H54 (cell line): Measurements from ENCODE around the gene ZNF157.
"Not testable (repeated sequence)": the region's sequence is repeated elsewhere in the genome, so short reads cannot be mapped to it uniquely, and the experiment has no call there.

Experiments used
- DNase-seq: peaks from one replicate; pipeline ENCODE4 v3.0.0; 2011; ENCODE audit warnings: low spot score, mixed read lengths; ENCODE audit not compliant: insufficient read length
- FAIRE-seq: peaks from 3 replicates; lab custom pipeline; 2011; peaks lifted over from hg19 to GRCh38; lab: Jason Lieb, UNC
- POLR2A ChIP-seq: IDR thresholded peaks from 2 replicates; pipeline ENCODE4 v1.6.1; 2011; ENCODE audit warnings: low read depth, mild to moderate bottlenecking, low read length

The ZNF157 gene

GRCh38 chrX:47370278-47370677 is at the start of gene ZNF157:
ZNF157 (plus strand) TSS chrX:47370578; CDS start chrX:47370669, 91 bp downstream.
- DNase-seq (no peak), FAIRE-seq (no peak)
- TF ChIP-seq POLR2A = no peak

- no peak for FAIRE-seq
- no peak for TF ChIP-seq POLR2A
- DNase-seq = no peak
Observed at GRCh38 chrX:47321386-47321785, 49.0 kb upstream of the ZNF157 start.

DNA sequence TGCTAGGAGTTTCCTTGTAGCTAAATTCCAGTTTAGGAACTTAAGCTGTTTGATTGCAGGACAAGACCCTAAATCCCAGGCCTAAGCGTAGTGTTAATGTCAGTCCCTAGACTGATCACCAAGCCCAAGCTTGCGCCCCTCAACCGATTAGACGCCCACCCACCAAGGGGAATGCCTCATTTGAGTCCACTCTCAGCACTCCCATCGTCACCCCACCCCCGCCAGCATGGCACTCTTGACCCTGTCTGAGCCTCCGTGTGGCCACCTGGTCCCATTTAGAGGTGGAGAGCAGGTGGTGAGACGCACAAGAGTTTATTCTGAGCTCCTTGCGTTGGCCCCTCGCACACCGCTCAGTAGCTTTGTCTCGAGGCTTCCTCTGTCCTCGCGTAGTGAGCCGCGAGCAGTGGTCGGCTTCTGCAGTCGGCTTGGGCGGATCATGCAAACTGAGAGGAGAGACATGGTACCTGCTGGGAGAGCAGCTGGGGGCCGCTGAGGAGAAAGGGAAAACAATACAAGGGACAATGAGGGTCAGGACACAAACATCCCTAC is 48.5 kb upstream of the ZNF157 start:
- DNase-seq (no peak), FAIRE-seq (no peak)
- TF ChIP-seq POLR2A = no peak

DNA sequence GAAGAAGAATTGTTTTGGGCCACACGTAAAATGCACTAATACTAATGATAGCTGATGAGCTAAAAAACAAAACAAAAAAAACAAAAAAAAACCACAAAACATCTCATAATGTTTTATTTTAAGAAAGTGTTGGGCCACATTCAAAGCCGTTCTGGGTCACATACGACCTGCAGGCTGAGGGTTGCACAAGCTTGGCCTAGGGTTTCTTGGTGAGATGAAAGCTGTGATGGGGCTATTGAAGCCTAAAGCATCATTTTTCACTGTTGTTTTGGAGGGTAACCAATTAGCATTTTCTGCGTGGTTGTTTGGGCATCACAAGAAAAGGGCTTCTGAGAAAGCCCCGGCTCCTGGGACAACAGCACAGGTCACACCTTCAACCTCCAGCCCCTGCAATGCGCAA is 42.5 kb upstream of the ZNF157 start:
- DNase-seq = no peak
- no peak for FAIRE-seq
- TF ChIP-seq POLR2A = no peak

DNA sequence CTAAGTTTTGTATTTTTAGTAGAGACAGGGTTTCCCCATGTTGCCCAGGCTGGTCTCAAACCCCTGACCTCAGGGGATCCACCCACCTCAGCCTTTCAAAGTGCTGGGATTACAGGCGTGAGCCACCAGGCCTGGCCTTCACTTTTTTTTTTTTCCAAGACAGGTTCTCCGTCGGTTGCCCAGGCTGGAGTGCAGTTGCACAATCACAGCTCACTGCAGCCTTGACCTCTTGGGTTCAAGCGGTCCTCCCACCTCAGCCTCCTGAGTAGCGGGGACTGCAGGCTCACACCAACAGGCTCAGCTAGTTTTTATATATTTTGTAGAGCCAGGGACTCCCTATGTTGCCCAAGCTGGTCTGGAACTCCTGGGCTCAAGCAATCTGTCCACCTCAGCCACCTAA is 37.6 kb upstream of the ZNF157 start:
- DNase-seq, FAIRE-seq: not testable (repeated sequence)

- TF ChIP-seq POLR2A = no peak
- FAIRE-seq (no peak), DNase-seq (no peak)
Observed at GRCh38 chrX:47351706-47352105, 18.7 kb upstream of the ZNF157 start.

GRCh38 chrX:47358387-47359065 is 11.9 kb upstream of the ZNF157 start:
- no peak for DNase-seq
- no peak for TF ChIP-seq POLR2A
- no peak for FAIRE-seq

DNA sequence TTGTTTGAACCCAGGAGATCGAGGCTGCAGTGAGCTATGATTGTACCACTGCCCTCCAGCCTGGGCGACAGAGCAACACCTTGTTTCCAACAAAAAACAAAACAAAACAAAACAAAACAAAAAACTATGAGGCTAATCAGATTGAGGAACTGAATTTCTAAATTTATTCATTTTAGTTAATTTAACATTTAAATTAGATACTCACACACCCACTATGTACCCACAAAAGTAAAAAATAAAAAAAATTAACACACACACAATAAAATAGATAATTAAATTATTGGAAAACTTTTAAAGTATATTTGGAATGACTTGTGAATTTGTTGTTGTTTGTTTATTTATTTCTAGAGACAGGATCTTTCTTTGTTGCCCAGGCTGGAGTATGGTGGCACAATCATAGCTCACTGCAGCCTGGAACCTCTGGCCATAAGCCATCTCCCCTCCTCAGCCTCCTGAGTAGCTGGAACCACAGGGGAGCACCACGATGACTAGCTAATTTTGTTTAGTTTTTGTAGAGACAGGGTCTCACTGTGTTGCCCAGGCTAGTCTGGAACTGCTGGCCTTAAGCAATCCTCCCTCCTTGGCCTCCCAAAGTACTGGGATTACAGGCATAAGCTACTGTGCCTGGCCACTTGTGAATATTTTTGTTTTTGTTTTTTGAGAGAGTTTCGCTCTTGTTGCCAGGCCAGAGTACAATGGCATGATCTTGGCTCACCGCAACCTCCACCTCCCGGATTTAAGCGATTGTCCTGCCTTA is 9.8 kb upstream of the ZNF157 start:
- no peak for TF ChIP-seq POLR2A
- DNase-seq (no peak), FAIRE-seq (no peak)

- FAIRE-seq (no peak), DNase-seq (peak; percentile 47)
Observed at GRCh38 chrX:47361538-47362511, 8.6 kb upstream of the ZNF157 start.

DNA sequence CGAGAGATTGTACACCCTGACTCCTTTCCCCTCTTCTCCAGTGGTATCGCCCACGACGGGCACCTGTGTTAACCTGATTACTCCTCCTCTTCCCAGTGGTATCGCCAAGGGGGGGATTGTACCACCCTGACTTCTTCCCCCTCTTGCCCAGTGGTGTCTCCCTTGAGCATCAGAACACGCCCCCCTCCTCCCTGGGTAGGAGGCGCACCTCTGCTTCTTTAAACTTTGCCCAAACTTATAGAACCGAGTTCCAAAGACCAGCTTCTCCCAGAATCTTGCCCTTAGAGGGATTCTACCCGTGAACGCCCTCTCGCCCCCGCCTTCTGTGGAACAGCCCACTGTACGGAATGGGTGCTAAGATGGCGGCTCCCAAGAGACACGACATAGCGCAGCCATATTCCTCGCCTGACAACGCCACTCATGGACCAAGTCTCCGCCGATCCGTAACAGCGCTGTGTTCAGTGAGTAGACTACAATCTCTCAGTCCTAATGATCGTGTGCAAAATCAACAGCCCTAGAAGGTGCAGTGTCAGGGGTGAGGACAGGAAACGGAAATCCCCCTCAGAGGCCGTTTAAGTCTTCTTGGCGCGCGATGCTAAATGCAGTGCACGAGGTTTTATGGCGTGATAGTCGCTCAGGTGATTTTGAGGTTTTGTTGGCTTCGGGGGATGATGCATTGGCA is 4.2 kb upstream of the ZNF157 start:
- DNase-seq = no peak
- no peak for TF ChIP-seq POLR2A
- FAIRE-seq = no peak

More at GRCh38 chrX:47361538-47362511, 8.6 kb upstream of the ZNF157 start:
- no peak for TF ChIP-seq POLR2A

GRCh38 chrX:47373198-47373597 is 2.8 kb downstream of the ZNF157 start:
- FAIRE-seq (no peak), DNase-seq (no peak)
- no peak for TF ChIP-seq POLR2A

- no peak for TF ChIP-seq POLR2A
- DNase-seq = no peak
- FAIRE-seq = no peak
Observed at GRCh38 chrX:47380268-47380667, 9.9 kb downstream of the ZNF157 start.

- DNase-seq, FAIRE-seq: not testable (repeated sequence)
Observed at GRCh38 chrX:47380837-47381236, 10.5 kb downstream of the ZNF157 start.
